Measurements from ENCODE around the gene DTNB.
"Not testable (repeated sequence)": the region's sequence is repeated elsewhere in the genome, so short reads cannot be mapped to it uniquely, and the experiment has no call there.

DTNB gene

GRCh38 chr2:25673300-25674076 is at the start of gene DTNB:
Gene DTNB, minus strand, starts transcription at chr2:25673577. Its CDS starts 20,917 bp downstream, at chr2:25652660.
- DNase-seq = peak; percentile 56

GRCh38 chr2:25722224-25722623 is 48.8 kb upstream of the DTNB start:
- DNase-seq = no peak

GRCh38 chr2:25720575-25720974 is 47.2 kb upstream of the DTNB start:
- no peak for DNase-seq

- no peak for DNase-seq
Measured at GRCh38 chr2:25714740-25715139, 41.4 kb upstream of the DTNB start.

GRCh38 chr2:25712455-25712854 is 39.1 kb upstream of the DTNB start:
- no peak for DNase-seq

DNA sequence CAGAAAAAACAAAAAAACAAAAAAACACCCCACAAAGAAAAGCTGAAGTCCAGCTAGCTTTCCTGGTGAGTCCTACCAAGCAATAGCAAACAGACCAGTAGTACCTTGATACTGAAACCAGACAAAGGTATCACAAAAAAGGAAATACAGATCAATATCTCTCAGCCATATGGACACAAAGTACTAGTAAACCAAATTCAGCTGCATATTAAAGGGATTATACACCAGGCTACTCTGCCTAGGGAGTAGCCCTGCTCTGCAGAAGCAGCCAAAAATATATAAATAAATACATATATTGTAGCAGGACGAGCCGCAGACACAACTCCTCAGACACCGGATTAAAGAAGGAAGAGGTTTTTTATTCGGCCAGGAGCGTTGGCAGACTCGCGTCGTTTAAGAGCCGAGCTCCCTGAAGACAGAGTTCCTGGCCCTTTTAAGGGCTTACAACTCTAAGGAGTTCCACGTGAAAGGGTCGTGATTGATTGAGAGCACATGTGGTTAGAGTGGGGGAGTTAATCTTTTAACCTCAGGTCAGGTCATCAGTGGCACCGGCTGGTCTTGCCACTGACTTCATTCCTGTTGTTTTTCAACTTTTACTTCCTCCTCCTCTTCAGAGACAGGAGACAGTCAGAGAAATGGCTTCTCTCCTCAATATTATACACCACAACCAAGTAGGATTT is 38.4 kb upstream of the DTNB start:
- DNase-seq = no peak

GRCh38 chr2:25710750-25711149 is 37.4 kb upstream of the DTNB start:
- DNase-seq = no peak

- no peak for DNase-seq
Measured at GRCh38 chr2:25709349-25709748, 36.0 kb upstream of the DTNB start.

GRCh38 chr2:25707927-25708590 is 34.7 kb upstream of the DTNB start:
- DNase-seq = no peak

DNA sequence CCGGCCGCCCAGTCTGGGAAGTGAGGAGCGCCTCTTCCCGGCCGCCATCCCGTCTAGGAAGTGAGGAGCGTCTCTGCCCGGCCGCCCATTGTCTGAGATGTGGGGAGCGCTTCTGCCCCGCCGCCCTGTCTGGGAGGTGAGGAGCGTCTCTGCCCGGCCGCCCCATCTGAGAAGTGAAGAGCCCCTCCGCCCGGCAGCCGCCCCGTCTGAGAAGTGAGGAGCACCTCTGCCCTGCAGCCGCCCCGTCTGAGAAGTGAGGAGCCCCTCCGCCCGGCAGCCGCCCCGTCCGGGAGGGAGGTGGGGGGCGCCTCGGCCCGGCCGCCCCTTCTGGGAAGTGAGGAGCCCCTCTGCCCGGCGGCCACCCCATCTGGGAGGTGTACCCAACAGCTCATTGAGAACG is 32.2 kb upstream of the DTNB start:
- DNase-seq = not testable (repeated sequence)

DNA sequence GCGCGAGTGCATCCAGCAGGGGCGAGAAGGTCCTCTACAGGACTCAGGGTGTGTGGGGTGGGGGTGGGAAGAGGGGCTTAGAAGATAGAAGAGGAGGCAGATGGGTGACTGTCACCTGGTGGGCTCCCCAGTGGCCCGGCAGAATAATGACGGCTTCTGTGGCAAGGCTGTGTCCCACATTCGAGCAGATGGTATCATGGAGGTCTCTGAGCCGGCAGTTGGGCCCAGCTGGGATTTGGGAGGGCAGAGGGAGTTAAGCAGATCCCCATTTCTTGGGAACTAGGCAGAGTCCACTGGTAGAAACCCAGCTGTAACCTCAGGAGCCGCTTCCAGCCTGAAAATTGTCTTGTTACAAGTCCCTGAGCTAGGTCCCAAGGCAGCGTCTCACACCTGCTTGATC is 28.4 kb upstream of the DTNB start:
- DNase-seq = no peak

DNA sequence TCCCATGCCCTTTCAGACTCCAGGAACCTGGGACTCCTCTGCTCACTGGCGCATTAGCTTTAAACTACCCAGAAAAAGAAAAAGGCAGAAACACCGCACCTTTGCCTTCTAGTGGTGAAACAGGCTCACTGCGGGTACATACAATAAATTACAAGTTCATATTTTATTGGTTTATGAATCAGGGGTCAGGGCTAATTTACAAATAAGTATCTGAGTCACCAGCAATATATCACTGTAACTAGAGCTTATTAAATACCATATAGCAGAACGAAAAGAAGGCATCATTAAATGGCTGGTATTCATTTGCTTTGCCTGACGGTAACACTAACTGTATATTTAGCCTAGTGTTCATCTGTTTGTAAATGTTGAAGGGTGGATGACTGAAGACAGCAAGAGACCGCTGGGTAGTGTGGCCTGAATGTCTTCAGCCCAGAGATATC is 26.9 kb upstream of the DTNB start:
- peak; percentile 19 for DNase-seq

DNA sequence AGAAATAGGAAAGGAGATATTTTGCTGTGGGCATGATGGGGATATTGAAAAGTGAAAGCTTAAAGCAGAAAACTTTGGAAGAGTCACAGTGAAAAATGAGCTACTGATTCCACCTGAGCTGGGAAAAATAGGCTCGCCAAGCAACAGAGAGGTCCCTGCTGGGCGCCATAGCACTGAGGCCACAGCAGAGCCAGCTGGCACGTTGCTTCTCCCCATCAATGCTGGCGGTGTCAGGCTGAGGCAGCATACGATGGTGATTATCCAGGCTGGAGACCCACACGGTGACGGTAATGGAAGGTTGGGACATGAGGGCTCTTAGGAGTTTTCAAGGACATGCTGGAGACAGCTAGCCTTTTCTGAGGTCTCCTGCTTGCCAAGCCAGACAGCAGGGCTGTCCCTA is 25.8 kb upstream of the DTNB start:
- no peak for DNase-seq

GRCh38 chr2:25698752-25699151 is 25.4 kb upstream of the DTNB start:
- DNase-seq = no peak

- peak; percentile 24 for DNase-seq
Measured at GRCh38 chr2:25697559-25698341, 24.4 kb upstream of the DTNB start.

- no peak for DNase-seq
Measured at GRCh38 chr2:25692737-25693445, 19.5 kb upstream of the DTNB start.

DNA sequence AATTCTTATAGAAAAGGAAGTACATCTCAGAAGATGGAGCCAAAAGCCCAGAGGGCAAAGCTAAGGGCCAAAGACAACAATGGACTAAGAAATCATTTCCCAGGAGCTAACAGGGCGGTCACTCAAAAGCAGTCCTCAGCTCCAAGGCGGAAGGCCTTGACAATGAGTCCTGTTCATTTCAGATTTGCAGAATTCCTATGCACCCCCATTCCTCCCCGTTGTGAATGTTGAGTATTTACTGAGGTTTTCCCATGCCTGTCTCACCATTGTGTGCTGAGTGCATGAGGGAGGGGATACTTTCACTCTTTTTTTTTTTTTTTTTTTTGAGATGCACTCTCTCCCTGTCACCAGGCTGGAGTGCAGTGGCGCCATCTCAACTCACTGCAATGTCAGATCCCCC is 18.8 kb upstream of the DTNB start:
- DNase-seq = no peak

GRCh38 chr2:25690058-25690457 is 16.7 kb upstream of the DTNB start:
- DNase-seq = no peak

DNA sequence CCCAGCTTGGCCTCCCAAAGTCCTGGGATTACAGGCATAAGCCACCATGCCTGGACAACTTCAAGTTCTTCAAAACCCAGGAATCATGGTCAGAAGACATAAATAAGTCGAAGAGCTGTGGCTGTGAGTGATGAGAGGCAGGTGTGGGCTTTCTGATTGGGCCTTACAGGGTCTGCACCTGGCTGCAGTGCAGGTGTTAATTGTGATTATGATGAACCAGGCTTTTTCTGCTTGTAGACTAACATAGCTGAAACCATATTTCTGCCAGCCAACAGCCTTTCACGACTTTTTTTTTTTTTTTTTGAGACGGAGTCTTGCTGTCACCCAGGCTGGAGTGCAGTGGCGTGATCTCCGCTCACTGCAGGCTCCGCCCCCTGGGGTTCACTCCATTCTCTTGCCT is 14.9 kb upstream of the DTNB start:
- no peak for DNase-seq

- no peak for DNase-seq
Measured at GRCh38 chr2:25685741-25686140, 12.4 kb upstream of the DTNB start.

DNA sequence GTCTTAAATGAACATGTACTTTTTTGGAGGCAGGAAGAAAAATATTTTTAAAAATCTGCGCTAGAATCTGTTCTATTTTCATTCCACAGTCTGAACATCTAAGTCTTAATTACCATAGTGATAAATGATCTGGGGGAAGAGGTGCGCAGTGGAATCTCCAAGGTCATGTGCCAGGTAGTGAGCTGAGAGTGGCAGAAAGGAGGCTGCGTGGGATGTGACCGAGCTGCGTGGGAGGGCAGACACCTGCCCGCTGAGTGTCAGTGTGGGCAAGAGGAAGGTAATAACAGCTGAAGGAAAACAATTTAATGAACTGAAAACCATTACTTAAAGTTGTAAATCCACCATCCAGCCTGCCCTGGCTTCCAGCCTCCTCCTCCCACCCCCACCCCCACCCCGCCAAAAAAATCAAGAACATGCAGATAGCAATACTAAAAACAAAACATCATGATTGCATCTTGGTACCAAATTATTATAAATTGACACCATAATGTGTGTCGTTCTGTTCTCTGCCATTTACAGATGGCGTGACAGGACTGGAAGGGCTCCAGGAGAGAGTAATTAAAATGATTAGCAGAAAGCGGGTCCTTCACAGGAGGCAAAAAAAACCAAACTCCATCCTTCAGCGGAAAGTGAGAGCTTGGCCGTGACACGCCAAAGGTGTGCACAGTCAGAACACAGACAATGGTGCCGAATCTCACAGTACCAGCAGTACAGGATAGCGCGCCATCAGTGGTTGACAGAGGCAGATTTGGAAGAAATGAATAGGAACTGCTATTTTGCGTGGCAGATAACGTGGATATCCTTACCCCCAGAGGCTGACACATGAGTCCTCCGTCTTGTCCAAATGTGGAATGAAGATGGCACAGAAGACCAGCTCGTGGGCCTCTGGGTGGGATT is 11.4 kb upstream of the DTNB start:
- DNase-seq = no peak
